ENCODE data around the gene ASB3.

- TF ChIP-seq EZH2 (IDR thresholded peaks at IDR 0.05; ENCODE audit: borderline replicate concordance, low read depth, low read length, severe bottlenecking) (no peak), POLR2A (IDR thresholded peaks at IDR 0.05; ENCODE audit: low read depth, low read length) (no peak), CTCF (IDR thresholded peaks at IDR 0.05; ENCODE audit: extremely low read depth in 1 of 2, insufficient read depth in 1 of 2, low read depth in 1 of 2, low read length in 2 of 2) (no peak), MAX (IDR thresholded peaks at IDR 0.05; ENCODE audit: insufficient read depth, insufficient read length) (no peak), MYC (IDR thresholded peaks at IDR 0.05; ENCODE audit: low read depth, low read length) (no peak), JUN (IDR thresholded peaks at IDR 0.05; ENCODE audit: borderline replicate concordance, insufficient read depth, insufficient read length, low read depth) (no peak)
Measured at GRCh38 chr2:53670331-53670730, 116.4 kb downstream of the ASB3 start.

Measured in endothelial cell of umbilical vein (primary cell).